LHCN-M2 (cell line): ENCODE results near the gene LHX8. TPM values are rescaled to one million over a fixed set of nuclear protein-coding genes. Genes with fewer than 3 reads are reported as not detected.
"Not testable (repeated sequence)": the region's sequence is repeated elsewhere in the genome, so short reads cannot be mapped to it uniquely, and the experiment has no call there.

ENCODE experiments used
- DNase-seq: peaks from one replicate; pipeline ENCODE4 v3.0.0-alpha.2; 2012; ENCODE audit warnings: low read depth
- total RNA-seq: library from RNA; depleted of rRNA; stranded (reverse); fragments of >200 nt; gene quantifications from 2 replicates; pipeline ENCODE4 v1.2.3, GENCODE V29; 2014

The LHX8 gene
- total RNA-seq, 1 experiment from 2014 or later, result not detected

GRCh38 chr1:75132812-75133619 lies 1.2 kb upstream of the LHX8 start:
- no peak for DNase-seq

GRCh38 chr1:75134647-75135572 lies 722 bp downstream of the LHX8 start:
- DNase-seq, result no peak

GRCh38 chr1:75135573-75136194 lies 1.5 kb downstream of the LHX8 start:
- DNase-seq, result no peak

GRCh38 chr1:75136195-75136815 lies 2.1 kb downstream of the LHX8 start:
- DNase-seq, result no peak

- DNase-seq, result no peak
Measured at GRCh38 chr1:75136921-75137641, 2.9 kb downstream of the LHX8 start.

- no peak for DNase-seq
Measured at GRCh38 chr1:75152092-75152491, 17.9 kb downstream of the LHX8 start.

GRCh38 chr1:75159154-75159553 lies 25.0 kb downstream of the LHX8 start:
- DNase-seq, result no peak

- no peak for DNase-seq
Measured at GRCh38 chr1:75165264-75165663, 31.1 kb downstream of the LHX8 start.

- DNase-seq, result no peak
Measured at GRCh38 chr1:75166821-75167220, 32.6 kb downstream of the LHX8 start.

GRCh38 chr1:75170011-75170410 lies 35.8 kb downstream of the LHX8 start:
- DNase-seq, result no peak

- DNase-seq, result no peak
Measured at GRCh38 chr1:75170981-75171380, 36.8 kb downstream of the LHX8 start.

GRCh38 chr1:75171876-75172275 lies 37.7 kb downstream of the LHX8 start:
- DNase-seq, result no peak

- no peak for DNase-seq
Measured at GRCh38 chr1:75172556-75172955, 38.4 kb downstream of the LHX8 start.

- DNase-seq, result no peak
Measured at GRCh38 chr1:75174031-75174760, 40.0 kb downstream of the LHX8 start.

GRCh38 chr1:75181214-75181955 lies 47.2 kb downstream of the LHX8 start:
- not testable (repeated sequence) for DNase-seq

GRCh38 chr1:75188892-75189291 lies 54.7 kb downstream of the LHX8 start:
- DNase-seq, result no peak

GRCh38 chr1:75198163-75198562 lies 64.0 kb downstream of the LHX8 start:
- DNase-seq, result no peak

- no peak for DNase-seq
Measured at GRCh38 chr1:75198761-75199160, 64.6 kb downstream of the LHX8 start.

GRCh38 chr1:75202751-75203150 lies 68.6 kb downstream of the LHX8 start:
- DNase-seq, result no peak
